HG02884 (cell line): ENCODE measurements around the gene SYT5.
"Not testable (repeated sequence)": the region's sequence is repeated elsewhere in the genome, so short reads cannot be mapped to it uniquely, and the experiment has no call there.

Experiments used
- ATAC-seq: cut with Tn5 transposase; IDR thresholded peaks from one replicate; pipeline ENCODE4 v1.9.1; 2021; ENCODE audit warnings: mild to moderate bottlenecking, moderate library complexity; ENCODE audit not compliant: unreplicated experiment

SYT5 gene

GRCh38 chr19:55172318-55172717 lies 7.8 kb downstream of the SYT5 start:
- not testable (repeated sequence) for ATAC-seq

DNA sequence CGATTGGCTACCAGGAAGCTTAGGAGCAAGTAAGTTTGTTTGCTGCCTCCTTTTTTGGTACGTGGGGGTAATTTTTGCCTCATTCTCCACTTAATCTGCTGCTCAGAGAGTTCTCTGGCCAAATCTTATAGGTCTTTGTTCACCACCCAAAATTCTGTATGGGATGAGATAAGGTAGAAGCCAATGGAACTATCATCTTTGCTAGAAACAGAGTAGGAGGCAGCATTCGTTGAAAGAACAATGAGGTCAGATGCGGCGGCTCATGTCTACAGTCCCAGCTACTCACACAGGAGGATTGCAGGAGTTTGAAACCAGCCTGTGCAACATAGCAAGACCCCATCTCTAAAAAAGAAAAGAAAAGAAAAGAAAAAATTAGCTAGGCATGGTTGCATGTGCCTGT lies 8.6 kb downstream of the SYT5 start:
- ATAC-seq: no peak

DNA sequence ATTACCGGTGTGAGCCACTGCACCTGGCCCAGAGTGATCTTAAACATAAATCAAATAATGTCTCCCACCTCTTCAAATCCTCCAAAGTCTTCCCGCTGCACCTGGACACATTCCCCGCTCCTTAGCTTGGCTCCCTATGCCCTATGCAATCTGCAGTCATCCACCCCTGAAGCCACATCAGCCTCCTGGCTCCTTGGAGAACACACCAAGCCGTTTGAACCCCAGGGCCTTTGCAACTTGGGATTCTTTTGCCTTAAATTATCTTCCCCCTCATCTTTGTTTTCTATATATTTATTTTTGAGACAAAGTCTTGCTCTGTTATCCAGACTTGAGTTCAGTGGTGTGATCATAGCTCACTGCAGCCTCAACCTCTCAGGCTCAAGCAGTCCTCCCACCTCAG lies 11.0 kb downstream of the SYT5 start:
- ATAC-seq: no peak

DNA sequence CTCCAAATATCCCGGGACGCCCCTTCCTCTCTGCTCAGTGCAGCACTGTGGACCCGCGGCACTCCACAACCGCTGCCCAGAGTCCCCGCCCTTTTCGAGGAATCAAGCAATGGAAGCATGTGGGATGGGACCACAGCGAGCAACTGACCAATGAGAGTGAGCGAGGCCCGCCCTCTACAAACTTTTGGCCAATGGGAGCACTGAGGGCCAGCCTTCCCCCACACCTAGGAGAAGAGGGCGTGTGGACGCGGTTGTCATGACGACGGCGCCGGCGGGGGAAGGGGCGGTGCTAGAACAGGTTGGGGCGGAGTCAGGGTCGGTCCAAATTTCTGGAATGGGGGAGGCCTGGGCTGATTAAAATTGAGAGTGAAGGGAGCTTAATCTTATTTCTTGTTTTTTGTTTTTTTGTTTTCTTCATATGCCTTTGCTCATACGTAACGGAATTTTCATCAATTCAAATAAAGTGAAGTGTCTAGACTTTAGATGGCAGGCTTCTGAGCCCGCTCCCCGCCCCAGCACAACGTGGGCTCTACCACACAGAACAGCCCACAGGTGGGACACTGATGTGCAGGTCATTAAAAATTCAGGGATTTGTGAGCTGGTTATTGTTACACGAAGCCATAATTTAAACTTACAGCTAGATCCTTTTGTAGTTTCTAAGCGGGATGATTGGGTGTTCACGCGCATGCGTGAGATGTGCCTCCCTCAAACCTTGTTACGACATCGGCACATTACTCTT lies 13.4 kb downstream of the SYT5 start, which contains the start of gene DNAAF3:
TSS of gene DNAAF3 (minus strand) at position 84 of the 739 bp plus-strand sequence. CDS start 200 bp downstream, outside the sequence.
- ATAC-seq: peak; percentile 65

- peak; percentile 29 for ATAC-seq
Measured at GRCh38 chr19:55165952-55166529, 14.0 kb downstream of the SYT5 start.

DNA sequence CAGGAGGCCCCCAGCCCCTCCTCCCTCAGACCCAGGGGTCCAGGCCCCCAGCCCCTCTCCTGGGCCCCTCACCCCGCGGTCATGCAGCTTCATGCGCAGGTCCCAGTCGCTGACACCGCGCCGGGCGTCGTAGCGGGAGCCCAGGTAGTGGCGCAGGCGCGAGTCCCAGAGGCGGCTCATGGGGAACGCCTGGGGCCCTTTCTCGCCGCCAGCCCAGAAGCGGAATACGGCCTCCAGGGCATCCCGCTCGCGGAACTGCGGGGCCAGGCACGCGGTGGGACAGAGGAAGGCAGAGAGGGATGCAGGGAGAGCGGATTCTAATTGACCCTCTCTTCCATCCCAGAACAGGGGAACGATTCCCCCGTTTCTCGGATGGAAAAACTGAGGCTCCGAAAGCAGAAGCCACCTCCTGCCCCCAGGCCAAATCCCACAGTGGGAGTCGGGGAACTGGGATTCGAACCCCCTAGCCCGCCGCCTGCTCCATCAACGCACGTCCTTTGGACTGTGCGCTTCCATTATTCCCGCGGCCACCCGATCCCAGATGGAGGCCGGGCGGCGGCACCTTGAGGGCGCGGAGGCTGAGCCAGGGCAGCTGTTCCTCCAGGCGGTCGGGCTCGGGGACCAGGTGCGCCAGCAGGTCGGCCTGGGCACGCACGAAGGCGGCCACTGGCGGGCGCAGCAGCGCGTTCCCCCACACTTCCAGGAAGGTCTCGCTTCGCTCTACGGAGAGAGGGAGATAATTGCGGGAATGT lies 18.3 kb downstream of the SYT5 start:
- no peak for ATAC-seq

DNA sequence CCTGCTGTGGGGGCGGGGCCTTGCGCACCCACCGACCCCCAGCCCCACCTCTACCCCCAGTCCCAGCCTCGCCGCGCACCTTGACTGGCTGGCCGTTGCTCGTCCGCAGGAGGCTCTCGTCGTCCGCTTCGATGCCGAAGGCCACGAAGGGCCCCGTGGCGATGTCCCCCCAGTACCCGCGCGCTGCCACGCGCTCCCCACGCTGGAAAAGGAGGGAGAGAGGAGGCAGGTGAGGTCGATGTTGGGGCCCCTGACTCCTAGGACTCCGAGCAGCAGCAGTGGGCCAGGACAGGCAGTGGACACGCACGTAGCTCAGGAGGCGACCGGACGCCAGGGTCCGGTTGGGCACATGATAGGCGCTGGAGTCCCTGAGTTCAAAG lies 19.1 kb downstream of the SYT5 start:
- ATAC-seq: no peak

DNA sequence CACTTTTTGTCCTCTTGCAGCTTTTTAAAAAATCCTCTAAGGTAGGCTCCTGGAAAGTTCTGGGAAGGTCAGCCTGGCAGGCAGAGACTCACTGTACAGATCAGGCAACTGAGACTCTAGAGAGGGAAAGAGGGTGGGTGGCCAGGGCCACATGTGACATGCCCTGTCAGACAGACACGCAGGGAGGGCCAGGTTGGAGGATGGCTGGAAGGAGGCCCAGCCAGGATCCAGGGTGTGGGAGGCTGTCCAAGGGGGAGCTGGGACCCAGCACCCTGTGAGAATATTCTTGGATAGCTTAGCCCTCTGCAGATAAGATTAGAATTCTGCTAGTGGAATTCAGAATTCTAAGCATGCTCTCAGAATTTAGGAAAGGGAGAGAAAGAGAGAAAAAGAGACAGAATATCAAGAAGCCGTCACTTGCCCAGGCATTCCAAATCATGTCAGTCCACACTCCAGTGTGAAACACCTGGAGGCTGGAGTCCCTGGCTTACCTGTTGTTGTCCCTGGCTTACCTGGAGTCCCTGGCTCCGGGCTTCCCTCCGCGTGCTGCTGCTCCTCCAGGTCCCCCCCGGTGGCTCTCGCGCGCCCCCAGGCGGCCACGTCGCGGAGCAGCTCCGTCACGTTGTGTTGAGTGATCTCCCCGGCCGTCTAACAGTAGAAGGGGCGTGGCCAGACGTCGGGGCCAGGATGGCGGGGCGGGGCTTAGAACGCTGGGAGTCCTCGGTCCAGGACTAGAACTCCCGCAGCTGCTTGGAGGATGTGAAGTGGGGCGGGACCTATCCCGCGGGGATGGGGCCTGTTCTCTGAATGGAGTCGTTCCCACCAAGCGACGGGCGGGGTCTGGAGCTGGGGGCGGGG lies 19.7 kb downstream of the SYT5 start:
- peak; percentile 63 for ATAC-seq

DNA sequence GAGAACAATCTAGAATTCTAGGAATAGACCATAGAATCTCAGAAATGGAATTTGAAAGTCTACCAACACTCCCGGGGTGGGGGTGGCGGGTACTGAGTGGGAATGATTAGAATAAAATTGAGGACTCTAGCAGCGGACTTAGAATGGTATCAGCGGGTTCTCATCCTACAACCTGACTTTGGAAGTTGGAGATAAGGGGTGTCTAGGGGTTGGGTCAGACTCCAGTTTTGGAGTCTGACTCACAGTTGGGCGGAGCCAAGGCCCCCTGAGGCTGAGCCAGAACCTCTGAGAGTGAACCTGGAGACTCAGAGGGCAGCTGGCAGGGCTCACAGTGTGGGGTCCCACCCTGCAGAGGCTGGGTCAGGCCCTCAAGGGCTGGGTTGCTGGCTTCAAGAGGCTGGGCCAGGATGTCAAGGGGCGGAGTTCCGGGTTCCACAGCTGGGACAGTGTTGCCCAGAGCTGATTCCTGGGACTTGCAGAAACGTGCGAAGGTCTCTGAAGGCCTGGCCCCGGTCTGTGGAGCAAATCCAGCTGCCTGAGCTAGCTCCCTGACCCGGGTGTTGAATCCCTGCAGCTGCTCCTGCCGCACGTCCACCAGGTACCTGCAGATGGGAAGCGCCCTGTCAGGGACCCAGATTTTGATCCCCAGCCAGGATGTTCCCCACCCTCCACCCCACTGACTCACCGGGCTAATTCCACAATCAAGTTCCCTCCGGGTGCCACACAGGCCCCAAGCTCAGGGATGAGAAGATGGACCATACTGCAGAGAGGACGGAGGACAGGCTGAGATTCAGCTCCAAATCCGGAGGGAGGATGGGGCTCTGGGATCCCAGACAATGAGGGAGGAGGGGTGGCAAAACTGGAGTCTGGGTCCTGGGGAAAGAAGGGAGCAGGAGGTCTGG lies 21.0 kb downstream of the SYT5 start:
- ATAC-seq: no peak

GRCh38 chr19:55158423-55158822 lies 21.7 kb downstream of the SYT5 start:
- no peak for ATAC-seq

DNA sequence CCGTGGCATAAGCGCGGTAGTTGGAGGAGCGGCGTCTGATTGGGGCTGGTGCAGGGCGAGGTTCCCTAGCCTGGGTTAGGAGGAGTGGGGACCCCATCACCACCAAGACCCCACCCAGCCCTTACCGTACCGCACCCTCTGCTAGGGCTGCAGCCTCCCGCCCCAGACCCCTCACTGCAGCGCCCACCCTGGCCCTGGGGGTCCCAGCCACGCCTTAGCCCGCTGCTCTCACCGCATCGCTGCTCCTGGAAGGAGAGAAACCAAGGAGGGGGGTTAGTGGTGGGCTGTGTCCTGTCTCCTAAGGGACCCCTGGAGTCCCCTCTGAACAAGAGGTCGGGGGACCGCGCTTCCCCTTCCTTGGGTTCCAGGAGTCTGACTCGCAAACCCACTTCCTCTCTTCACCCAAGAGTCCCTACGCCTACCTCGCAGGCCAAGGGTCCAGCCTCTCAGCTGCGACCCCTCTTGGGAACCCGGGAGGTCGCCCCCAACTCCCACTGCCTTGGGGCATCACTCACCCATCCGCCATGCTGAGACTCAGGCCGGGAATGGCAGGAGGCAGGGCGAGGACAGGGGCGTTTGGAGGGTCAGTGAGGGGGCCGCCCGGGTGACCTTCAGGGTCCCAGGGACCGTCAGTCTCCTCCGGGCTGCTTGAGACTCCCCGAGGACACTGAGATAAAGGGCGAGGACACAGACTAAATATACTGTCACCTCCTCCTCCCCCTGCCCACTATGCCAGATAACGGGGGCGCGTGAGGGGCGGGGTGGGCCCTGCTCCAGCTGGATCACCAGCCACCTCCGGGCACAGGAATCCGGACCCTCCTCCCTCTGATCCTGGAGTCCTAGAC lies 22.8 kb downstream of the SYT5 start, which contains the start of gene TNNI3:
TSS of gene TNNI3 (minus strand) at position 669 of the 845 bp plus-strand sequence. CDS start at position 526, 143 bp downstream.
- no peak for ATAC-seq

DNA sequence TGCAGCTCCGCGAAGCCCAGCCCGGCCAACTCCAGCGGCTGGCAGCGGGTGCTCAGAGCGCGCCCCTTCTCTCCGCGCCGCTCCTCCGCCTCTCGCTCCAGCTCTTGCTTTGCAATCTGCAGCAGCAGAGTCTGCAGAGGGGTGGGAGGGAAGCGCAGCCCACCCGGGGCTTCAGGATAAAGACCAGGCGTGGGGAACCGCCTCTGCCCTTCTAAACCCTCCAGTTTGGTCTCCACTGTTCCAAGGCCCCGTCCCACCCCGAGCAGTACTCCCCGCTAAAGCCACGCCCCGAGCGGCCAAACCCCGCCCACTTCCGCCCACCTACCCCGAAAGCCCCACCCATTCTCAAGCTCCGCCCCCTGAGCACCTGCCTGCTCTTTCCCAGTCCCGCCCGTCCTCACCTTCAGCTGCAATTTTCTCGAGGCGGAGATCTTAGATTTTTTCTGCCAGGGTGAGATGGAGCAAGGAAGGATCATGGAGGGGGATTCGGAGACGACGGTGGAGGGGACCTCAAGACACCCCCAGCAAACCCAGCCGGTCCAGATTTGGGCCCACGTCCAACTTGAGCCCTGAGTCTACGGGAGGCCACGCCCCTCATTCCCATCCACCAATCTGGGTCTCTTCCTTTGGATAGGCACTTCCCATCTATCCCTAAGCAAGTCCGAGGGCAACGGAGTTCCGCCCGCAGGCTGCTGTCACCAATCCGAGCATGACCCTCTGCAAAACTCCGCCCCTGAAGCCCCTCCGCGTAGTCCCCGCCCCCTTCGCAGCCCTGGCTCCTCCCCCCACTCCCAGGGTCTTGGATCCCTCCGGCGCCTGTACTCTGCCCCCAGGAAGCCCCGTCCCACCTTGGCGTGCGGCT lies 23.7 kb downstream of the SYT5 start:
- ATAC-seq: no peak

GRCh38 chr19:55155784-55156183 lies 24.3 kb downstream of the SYT5 start:
- not testable (repeated sequence) for ATAC-seq

DNA sequence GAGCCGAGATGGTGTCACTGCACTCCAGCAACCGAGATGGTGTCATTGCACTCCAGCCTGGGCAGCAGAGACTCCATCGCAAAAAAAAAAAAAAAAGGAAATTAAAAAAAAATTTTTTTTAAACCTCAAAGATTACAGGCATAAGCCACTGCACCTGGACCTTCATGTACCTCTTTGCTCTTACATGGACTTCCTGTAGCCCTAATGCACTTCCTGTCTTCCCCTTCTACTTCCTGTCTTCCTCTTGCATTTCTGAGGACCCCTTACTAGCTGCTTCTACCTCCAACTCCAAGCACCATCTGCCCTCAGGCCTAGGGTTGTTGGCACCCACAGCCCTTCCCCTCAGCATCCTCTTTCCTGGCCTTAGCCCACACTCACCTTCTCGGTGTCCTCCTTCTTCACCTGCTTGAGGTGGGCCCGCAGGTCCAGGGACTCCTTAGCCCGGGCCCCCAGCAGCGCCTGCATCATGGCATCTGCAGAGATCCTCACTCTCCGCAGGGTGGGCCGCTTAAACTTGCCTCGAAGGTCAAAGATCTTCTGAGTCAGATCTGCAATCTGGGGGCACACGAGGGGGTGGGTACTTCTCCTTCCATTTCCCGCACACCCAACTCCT lies 26.3 kb downstream of the SYT5 start:
- ATAC-seq: no peak

- no peak for ATAC-seq
Measured at GRCh38 chr19:55152017-55152416, 28.1 kb downstream of the SYT5 start.

DNA sequence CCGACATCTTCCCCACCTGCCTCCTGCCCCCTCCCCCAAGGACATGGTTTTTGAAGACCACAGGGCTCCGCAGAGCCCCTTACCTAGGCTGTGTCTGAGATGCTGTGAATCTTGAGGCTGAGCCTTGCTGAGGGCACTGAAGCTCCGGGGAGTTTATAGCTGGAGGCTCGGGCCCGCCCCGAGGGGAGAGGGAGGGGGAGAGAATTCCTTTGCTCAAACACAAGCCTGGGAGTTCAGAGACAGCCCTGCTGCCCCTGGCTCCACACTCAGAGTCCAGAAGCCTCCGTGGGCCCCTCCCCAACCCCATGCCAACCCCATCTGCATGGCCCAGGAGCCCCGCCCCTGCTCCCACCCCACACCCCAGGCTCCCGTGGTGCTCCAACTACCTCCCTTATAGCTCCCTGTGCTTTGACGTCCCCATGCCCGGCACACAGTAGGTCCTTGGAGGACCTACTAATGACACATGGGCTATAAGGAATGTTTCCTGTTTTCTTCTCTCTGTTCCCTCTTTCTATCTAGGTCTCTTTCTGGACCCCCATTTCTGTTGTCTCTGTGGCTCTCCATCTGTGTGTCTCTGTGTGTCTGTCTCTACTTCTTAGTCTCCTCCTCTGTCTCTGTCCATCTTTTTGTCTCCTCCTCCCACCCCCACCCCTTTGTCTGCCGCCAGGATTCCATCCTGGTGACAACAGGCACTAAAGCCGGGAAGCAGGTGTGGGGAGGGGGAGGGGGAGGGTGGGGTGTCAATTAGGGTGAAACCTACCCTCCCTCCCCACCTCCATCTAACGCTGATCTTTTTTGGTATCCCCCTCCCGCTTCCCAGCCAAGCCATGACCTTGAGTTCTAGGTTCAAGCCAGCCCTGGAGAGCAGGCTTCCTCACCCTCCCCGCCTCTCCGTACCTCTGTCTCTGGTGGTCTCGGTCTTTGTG lies 30.7 kb downstream of the SYT5 start, which contains the start of gene TNNT1:
TSS of gene TNNT1 (minus strand) at position 129 of the 926 bp plus-strand sequence. CDS start 2,049 bp downstream, outside the sequence.
- no peak for ATAC-seq
